GM18907 (cell line): ENCODE measurements around the gene C22orf23.

Source experiments
- ATAC-seq: cut with Tn5 transposase; IDR thresholded peaks from one replicate; pipeline ENCODE4 v1.9.1; 2021; ENCODE audit warnings: mild to moderate bottlenecking, moderate library complexity; ENCODE audit not compliant: unreplicated experiment

The C22orf23 gene

GRCh38 chr22:37905534-37906363, 47.7 kb downstream of the C22orf23 start, which contains the start of gene MICALL1:
TSS of gene MICALL1 (plus strand) at chr22:37906297. CDS start at chr22:37906423, 126 bp downstream.
- ATAC-seq = peak; percentile 68

DNA sequence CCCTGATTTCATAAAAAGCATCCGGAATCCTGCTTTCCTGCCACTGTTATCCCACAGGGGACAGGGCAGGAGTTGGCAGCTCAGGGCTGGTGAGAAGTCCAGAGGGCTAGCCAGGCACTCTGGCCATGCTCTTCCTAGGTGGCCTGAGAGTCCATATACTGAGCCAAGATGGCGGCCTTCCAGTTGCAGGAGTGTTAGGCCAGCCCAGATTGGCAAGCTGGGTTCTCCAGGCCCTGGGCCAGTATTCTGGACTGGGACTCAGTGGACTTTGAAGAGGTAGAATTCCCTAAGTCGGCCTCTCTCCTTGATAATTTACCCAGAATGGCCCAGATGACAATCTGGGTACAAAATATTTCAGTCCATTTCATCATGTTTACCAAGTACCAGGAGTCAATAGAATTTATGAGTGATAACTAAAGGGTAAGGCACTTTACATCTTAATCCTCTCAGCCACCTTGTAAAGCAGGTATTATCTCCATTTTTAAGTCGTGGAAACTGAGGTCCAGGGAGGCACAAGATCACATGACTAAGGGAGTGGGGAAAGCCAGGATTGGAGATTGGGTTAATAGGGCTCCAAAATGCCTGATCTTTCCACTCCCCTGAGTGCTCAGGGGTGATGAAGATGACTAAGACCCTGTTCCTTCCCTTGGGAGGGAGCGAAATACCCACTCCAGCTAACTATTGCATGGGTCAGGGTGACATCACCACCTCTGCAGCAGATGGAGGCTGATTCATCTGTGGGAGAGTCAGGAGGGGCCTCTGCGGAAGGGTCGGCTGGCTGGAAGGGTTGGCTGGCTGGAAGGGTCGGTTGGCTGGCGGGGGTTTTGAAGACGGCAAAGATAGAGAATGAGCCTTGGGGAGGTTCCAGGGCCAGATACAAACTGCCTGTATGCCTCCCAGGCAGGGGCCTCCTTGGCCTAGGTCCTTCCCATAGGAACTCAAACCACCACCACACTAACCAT, 48.5 kb downstream of the C22orf23 start:
- no peak for ATAC-seq

- ATAC-seq = no peak
These were observed 54.8 kb downstream of the C22orf23 start for GRCh38 chr22:37898441-37899181.

DNA sequence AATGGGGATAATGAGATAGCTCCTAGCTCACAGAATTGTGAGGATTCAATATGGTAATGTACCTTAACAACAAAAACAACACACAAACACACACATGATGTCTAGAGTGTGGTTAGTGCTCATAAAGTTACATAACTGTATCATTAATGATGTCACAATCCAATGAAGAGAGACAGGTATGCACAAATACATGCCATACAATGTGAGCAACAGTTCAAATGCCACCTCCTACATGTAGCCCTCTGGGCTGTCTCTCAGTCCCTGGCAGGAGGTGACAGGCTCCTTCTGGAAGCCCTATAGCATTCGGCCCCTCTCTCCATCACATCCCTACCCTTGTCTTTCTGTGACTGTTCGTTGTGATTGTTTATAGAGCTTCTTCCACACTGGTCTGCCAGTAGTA, 55.6 kb downstream of the C22orf23 start:
- ATAC-seq = no peak

DNA sequence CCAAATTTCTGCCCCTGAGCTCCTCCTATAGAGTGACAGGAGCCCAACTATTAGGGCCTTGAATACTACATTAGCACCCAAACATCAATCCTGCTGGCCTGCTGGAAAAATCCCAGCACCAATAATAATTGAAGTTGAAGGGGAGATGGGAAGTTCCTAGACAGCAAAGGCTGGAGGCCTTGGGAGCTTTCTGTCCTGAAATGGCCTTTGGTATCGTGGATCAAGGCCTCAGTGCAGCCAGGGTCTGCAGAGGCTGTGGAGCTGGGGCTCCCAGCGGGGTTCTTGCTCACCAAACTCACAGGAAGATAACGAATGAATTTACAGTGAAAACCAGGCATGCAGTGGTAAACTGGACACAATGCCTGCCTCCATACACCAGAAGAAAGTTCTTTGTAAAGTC, 56.5 kb downstream of the C22orf23 start:
- no peak for ATAC-seq

GRCh38 chr22:37896181-37896592, 57.2 kb downstream of the C22orf23 start:
- peak; percentile 63 for ATAC-seq

DNA sequence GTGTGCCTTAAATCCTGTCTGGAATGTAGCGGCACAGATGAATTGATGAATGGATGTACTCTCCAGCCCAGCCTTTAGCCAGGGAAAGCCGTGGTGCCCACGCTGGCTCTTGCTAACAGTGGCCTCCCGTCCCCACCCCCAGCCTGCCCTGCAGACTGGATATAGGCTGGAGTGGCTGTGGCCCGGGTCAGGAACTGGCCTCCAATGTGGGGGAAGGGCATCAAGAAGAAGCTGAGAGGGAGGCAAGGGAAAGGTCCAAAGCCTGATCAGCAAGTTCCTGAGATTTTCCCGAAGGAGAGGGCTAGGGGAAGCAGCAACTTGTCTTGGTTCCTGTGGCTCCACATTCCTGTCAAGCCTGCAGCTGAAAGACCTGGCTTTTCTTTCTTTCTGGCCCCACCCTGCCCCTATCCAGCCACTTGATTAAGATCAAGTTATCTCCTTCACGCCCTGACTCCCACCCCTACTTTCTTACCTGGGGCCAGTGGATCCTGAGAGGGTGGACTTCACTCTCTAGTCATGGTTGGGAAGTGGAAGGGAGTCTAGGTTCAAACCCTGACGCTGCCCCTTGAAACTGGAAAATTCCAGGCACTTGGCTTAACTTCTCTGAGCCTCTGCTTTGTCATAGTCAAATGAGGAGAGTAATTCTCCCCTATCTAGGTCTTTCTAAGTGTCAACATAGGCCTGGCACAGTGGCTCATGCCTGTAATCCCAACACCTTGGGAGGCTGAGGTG, 58.3 kb downstream of the C22orf23 start:
- no peak for ATAC-seq

- no peak for ATAC-seq
These were observed 59.8 kb downstream of the C22orf23 start for GRCh38 chr22:37893583-37893983.
